ENCODE data around the gene SRGAP1.

SRGAP1 gene

GRCh38 chr12:63945777-63946176, 101.3 kb downstream of the SRGAP1 start:
- no peak for TF ChIP-seq CTCF (IDR thresholded peaks at IDR 0.05; ENCODE audit: extremely low read depth, missing control alignments)
- no peak for DNase-seq (ENCODE audit: low spot score)

GRCh38 chr12:63948211-63948610, 103.7 kb downstream of the SRGAP1 start:
- no peak for TF ChIP-seq CTCF (IDR thresholded peaks at IDR 0.05; ENCODE audit: extremely low read depth, missing control alignments)
- DNase-seq (ENCODE audit: low spot score) = no peak

- no peak for DNase-seq (ENCODE audit: low spot score)
- no peak for TF ChIP-seq CTCF (IDR thresholded peaks at IDR 0.05; ENCODE audit: extremely low read depth, missing control alignments)
Measured at GRCh38 chr12:63949902-63950301, 105.4 kb downstream of the SRGAP1 start.

GRCh38 chr12:63952995-63953394, 108.5 kb downstream of the SRGAP1 start:
- DNase-seq (ENCODE audit: low spot score) = no peak
- TF ChIP-seq CTCF (IDR thresholded peaks at IDR 0.05; ENCODE audit: extremely low read depth, missing control alignments) = no peak

GRCh38 chr12:63955831-63956666, 111.5 kb downstream of the SRGAP1 start:
- no peak for TF ChIP-seq CTCF (IDR thresholded peaks at IDR 0.05; ENCODE audit: extremely low read depth, missing control alignments)
- no peak for DNase-seq (ENCODE audit: low spot score)

GRCh38 chr12:63957496-63957895, 113.0 kb downstream of the SRGAP1 start:
- no peak for DNase-seq (ENCODE audit: low spot score)

More at GRCh38 chr12:63957496-63957895, 113.0 kb downstream of the SRGAP1 start:
- TF ChIP-seq CTCF (IDR thresholded peaks at IDR 0.05; ENCODE audit: extremely low read depth, missing control alignments) = no peak
